ENCODE results near the gene MEOX1.
"Not testable (repeated sequence)": the region's sequence is repeated elsewhere in the genome, so short reads cannot be mapped to it uniquely, and the experiment has no call there.

The MEOX1 gene

GRCh38 chr17:43627653-43628052 lies 34.1 kb downstream of the MEOX1 start:
- Histone ChIP-seq H3K4me3 (no peak overlapping the region), H3K27ac (no peak overlapping the region)

- no peak overlapping the region for H3K4me3 ChIP-seq
- H3K27ac ChIP-seq, result no peak overlapping the region
Observed at GRCh38 chr17:43626023-43626422, 35.7 kb downstream of the MEOX1 start.

DNA sequence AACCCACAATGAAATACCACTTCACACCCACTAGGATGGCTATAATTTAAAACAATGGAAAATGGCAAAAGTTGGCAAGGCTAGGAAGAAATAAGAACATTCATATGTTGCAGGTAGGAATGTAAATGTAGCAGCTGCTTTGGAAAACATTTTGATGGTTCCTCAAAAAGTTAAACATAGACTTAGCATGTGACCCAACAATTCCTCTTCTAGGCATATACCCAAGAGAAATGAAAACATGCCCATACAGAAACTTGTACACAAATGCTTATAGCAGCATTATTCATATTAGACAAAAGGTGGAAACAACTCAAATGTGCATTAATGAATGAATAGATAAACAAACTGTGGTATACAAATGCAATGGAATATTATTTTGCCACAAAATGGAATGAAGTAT lies 36.1 kb downstream of the MEOX1 start:
- Histone ChIP-seq H3K27ac (no peak overlapping the region), H3K4me3 (no peak overlapping the region)

- peak overlapping the region in 1 of 21 experiments; percentile 10 for H3K27ac ChIP-seq
- no peak overlapping the region for H3K4me3 ChIP-seq
Observed at GRCh38 chr17:43620581-43620980, 41.1 kb downstream of the MEOX1 start.

DNA sequence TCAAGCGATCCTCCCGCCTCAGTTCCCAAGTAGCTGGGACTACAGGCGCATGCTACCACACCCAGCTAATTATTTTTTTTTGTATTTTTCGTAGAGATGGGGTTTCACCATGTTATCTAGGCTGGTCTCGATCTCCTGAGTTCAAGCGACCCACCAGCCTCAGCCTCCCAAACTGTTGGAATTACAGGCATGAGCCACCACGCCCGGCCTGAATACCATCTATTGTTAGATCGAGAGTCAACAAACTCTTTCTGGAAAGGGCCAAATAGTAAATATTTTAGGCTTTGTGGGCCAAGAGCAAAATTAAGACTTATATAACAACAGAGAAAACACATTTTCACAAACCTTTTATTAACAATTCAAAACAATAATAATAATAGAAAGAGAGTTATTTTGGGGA lies 41.6 kb downstream of the MEOX1 start:
- no peak overlapping the region for H3K4me3 ChIP-seq
- H3K27ac ChIP-seq, result peak overlapping the region in 1 of 21 experiments; percentile 10

- Histone ChIP-seq H3K4me3 (no peak overlapping the region), H3K27ac (peak overlapping the region in 1 of 21 experiments; percentile 10)
Observed at GRCh38 chr17:43619705-43620104, 42.0 kb downstream of the MEOX1 start.

- H3K27ac ChIP-seq, result no peak overlapping the region
- H3K4me3 ChIP-seq, result no peak overlapping the region
Observed at GRCh38 chr17:43618276-43618675, 43.4 kb downstream of the MEOX1 start.

GRCh38 chr17:43616852-43617251 lies 44.9 kb downstream of the MEOX1 start:
- Histone ChIP-seq H3K27ac (peak overlapping the region in 1 of 21 experiments; percentile 31), H3K4me3 (no peak overlapping the region)

GRCh38 chr17:43616421-43616820 lies 45.3 kb downstream of the MEOX1 start:
- peak overlapping the region in 1 of 21 experiments; percentile 31 for H3K27ac ChIP-seq
- H3K4me3 ChIP-seq, result no peak overlapping the region

GRCh38 chr17:43616029-43616351 lies 45.7 kb downstream of the MEOX1 start:
- Histone ChIP-seq H3K4me3 (no peak overlapping the region), H3K27ac (no peak overlapping the region)

- H3K4me3 ChIP-seq, result no peak overlapping the region
- peak overlapping the region in 3 of 21 experiments; percentile 6 to 16 (median 7) for H3K27ac ChIP-seq
Observed at GRCh38 chr17:43615330-43616028, 46.2 kb downstream of the MEOX1 start.

DNA sequence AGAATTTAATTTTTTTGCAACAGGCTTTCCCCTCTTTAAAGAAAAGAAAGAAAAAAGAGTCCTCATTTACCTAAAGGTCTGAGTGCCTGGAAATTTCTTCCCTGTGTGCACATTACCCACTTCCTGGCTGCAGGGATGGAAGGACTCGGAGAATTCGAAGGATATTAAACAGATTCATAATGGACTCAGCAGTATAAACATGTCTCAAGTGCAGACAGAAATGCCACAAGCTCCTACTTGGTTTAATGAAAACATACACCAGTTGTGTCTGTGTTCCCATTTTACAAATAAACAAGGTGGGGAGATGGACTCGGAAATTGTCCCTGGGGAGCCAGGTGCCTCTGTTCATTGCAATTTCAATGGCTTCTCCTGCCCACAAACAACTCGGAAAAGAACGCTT lies 47.2 kb downstream of the MEOX1 start:
- Histone ChIP-seq H3K4me3 (no peak overlapping the region), H3K27ac (no peak overlapping the region)

DNA sequence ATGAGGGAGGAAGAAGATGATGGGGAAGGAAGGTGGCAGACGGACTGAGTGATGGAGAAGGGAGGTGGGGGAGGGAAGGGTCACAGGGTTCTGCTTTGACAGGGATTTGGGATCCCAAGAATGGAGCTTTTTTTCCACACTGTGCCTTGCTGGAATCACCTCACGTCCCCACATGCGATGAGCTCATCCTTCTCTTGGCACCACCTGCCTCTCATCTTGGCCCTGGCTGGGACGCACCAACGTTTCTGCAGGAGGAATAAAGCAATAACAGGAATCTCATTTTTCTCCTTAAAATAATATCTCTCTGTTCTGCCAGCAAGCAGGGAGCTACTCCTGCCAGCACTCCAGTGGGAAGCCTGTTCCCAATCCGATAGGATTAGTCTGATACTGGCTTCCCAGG lies 47.8 kb downstream of the MEOX1 start:
- no peak overlapping the region for H3K27ac ChIP-seq
- no peak overlapping the region for H3K4me3 ChIP-seq

DNA sequence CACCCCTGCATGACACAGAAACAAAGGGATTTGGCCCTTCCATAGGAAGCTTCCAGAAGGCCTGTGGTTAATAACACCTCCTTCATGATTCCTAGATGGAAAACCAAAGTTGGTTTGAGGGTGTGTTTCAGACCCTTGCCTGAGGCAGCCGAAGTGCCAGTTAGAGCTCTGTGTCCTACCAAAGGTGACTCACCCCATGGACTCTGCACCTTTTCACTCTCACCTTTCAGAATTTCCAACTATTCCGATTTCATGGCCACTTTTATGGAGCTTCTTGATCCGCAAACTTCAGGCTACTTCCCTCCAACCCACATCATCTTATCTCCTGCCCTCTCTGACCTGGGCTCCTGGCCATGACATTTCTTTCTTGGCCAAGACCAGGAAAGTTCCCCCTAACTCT lies 49.2 kb downstream of the MEOX1 start:
- Histone ChIP-seq H3K4me3 (no peak overlapping the region), H3K27ac (no peak overlapping the region)

- no peak overlapping the region for H3K4me3 ChIP-seq
- no peak overlapping the region for H3K27ac ChIP-seq
Observed at GRCh38 chr17:43611230-43611969, 50.3 kb downstream of the MEOX1 start.

GRCh38 chr17:43609613-43610385 lies 51.9 kb downstream of the MEOX1 start:
- no peak overlapping the region for H3K4me3 ChIP-seq
- H3K27ac ChIP-seq, result peak overlapping the region in 2 of 21 experiments; percentile 8 to 15

DNA sequence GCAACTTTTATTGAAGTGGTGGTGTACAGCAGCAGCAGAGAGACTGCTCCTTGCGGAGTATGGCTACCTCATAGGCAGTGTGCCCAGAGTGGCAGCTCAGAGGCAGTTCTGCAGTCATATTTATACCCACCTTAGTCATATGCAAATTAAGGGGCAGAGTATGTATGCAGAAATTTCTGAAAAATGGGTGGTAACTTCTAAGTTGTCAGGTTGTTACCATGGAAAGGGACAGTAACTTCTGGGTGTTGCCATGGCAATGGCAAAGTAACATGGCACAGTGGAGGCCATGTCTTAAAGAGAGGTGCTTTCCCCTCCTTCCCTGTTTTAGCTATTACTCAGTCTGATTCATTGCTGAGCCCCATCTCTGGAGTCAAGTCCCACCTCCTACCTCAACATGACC lies 53.4 kb downstream of the MEOX1 start:
- H3K27ac ChIP-seq, result no peak overlapping the region
- no peak overlapping the region for H3K4me3 ChIP-seq

DNA sequence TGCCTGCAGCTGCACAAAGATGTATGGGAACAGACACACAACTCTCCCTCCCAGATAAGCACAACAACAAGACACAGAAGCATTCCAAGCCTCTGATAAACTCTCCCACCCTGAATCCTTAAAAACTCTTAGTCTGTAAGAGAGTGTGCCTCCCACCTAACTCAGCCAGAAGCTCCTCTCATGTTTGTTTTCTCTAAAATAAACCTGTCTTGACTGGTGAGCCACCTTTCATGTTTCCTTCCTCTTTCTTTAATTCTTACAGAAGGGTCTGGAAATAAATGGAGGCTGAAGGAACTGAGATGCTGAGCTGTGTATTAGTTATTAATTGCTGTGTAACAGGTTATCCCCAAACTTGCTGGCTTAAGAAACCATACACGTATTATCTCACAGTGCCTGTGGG lies 57.2 kb downstream of the MEOX1 start:
- Histone ChIP-seq H3K4me3 (no peak overlapping the region), H3K27ac (no peak overlapping the region)

DNA sequence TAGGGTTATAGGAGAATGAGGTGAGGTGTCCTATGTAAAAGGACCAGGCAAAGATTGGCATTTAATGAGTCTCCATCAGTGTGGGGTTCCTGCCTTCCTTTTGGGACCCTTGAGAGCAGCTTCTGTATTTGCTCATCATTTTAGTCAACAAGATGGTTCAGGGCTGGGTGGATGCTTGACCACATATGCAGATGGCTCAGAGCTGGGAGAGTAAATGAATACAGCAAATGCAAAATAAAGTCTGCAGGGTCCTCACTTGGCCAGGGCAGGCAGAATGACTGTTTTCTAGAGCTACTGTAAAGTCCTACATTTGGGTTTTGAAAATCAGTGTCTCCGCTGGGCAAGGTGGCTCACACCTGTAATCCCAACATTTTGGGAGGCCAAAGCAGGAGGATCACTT lies 58.4 kb downstream of the MEOX1 start:
- no peak overlapping the region for H3K4me3 ChIP-seq
- no peak overlapping the region for H3K27ac ChIP-seq

- H3K4me3 ChIP-seq, H3K27ac ChIP-seq: not testable (repeated sequence)
Observed at GRCh38 chr17:43602556-43602955, 59.2 kb downstream of the MEOX1 start.
